WTC11 (cell line): ENCODE data around the gene APRT. TPM values are rescaled to one million over a fixed set of nuclear protein-coding genes. Genes with fewer than 3 reads are reported as not detected.

Experiments used
- ATAC-seq: fragments of 200-7000 bp; cut with Tn5 transposase; 2 replicates; pipeline ENCODE4 v1.10.0; 2021; ENCODE audit warnings: mild to moderate bottlenecking, moderate library complexity
- CTCF ChIA-PET: fragments of 300-600 bp; sonication (Branson Sonifier 250); formaldehyde crosslinking; loops from one replicate; lab custom pipeline; 2021; ENCODE audit warnings: antibody characterized with exemption; lab: Charles Lee
- POLR2A ChIA-PET: fragments of 350-600 bp; sonication (Branson Sonifier 250); formaldehyde crosslinking; loops from one replicate; lab custom pipeline; 2021; ENCODE audit warnings: antibody characterized with exemption; lab: Charles Lee
- DNase-seq: peaks from one replicate; pipeline ENCODE4 v3.0.0; 2021; ENCODE audit warnings: low spot score
- H3K27ac Mint-ChIP-seq: 2 replicates; pipeline ENCODE4 v1.8.0; 2021; ENCODE audit warnings: mixed read lengths
- H3K27me3 Mint-ChIP-seq: 2 replicates; pipeline ENCODE4 v1.8.0; 2021; ENCODE audit warnings: low read depth, mild to moderate bottlenecking, moderate library complexity, mixed read lengths
- H3K36me3 Mint-ChIP-seq: 2 replicates; pipeline ENCODE4 v1.8.0; 2021; ENCODE audit warnings: mixed read lengths
- H3K4me1 Mint-ChIP-seq: 2 replicates; pipeline ENCODE4 v1.8.0; 2022; ENCODE audit warnings: mixed read lengths
- H3K4me3 Mint-ChIP-seq: 2 replicates; pipeline ENCODE4 v1.8.0; 2021; ENCODE audit warnings: mild to moderate bottlenecking, moderate library complexity, mixed read lengths
- H3K9me3 Mint-ChIP-seq: 2 replicates; pipeline ENCODE4 v1.8.0; 2021; ENCODE audit warnings: mixed read lengths
- AFF4 ChIP-seq: sonication (generic); formaldehyde crosslinking; IDR thresholded peaks from 2 replicates; pipeline ENCODE4 v1.8.1; 2023; ENCODE audit warnings: mild to moderate bottlenecking, missing genetic modification reagents, borderline replicate concordance
- FOXJ3 ChIP-seq: sonication (generic); formaldehyde crosslinking; IDR thresholded peaks from 2 replicates; pipeline ENCODE4 v1.9.0; 2021; ENCODE audit warnings: missing genetic modification reagents, mild to moderate bottlenecking, borderline replicate concordance
- HMGXB4 ChIP-seq: sonication (generic); formaldehyde crosslinking; IDR thresholded peaks from 2 replicates; pipeline ENCODE4 v1.8.1; 2023; ENCODE audit warnings: mild to moderate bottlenecking, moderate library complexity, missing genetic modification reagents
- JAZF1 ChIP-seq: fragments of 250-450 bp; sonication (Bioruptor Pico); IDR thresholded peaks from 2 replicates; pipeline ENCODE4 v1.9.0; 2021; ENCODE audit warnings: moderate library complexity, mild to moderate bottlenecking, inconsistent platforms
- MYBL2 ChIP-seq: sonication (generic); formaldehyde crosslinking; IDR thresholded peaks from 2 replicates; pipeline ENCODE4 v1.8.1; 2023; ENCODE audit warnings: mild to moderate bottlenecking, moderate library complexity, missing genetic modification reagents
- NR2C2 ChIP-seq: sonication (generic); formaldehyde crosslinking; IDR thresholded peaks from 2 replicates; pipeline ENCODE4 v1.8.0; 2022; ENCODE audit warnings: mild to moderate bottlenecking, missing genetic modification reagents
- RORB ChIP-seq: fragments of 250-450 bp; sonication (Bioruptor Pico); IDR thresholded peaks from 2 replicates; pipeline ENCODE4 v1.9.0; 2021; ENCODE audit warnings: mild to moderate bottlenecking
- STAT6 ChIP-seq: sonication (generic); formaldehyde crosslinking; conservative IDR thresholded peaks from 2 replicates; pipeline ENCODE4 v1.8.1; 2023; ENCODE audit warnings: mild to moderate bottlenecking, low read depth, missing genetic modification reagents, moderate library complexity
- TEAD4 ChIP-seq: sonication (generic); formaldehyde crosslinking; IDR thresholded peaks from 2 replicates; pipeline ENCODE4 v1.8.0; 2022; ENCODE audit warnings: mild to moderate bottlenecking, missing genetic modification reagents
- ZNF219 ChIP-seq: sonication (generic); formaldehyde crosslinking; IDR thresholded peaks from 2 replicates; pipeline ENCODE4 v1.8.0; 2023; ENCODE audit warnings: missing genetic modification reagents, mild to moderate bottlenecking, borderline replicate concordance
- ZNF425 ChIP-seq: fragments of 250-450 bp; sonication (Bioruptor Pico); conservative IDR thresholded peaks from 2 replicates; pipeline ENCODE4 v1.9.0; 2021; ENCODE audit warnings: mild to moderate bottlenecking
- total RNA-seq: library from RNA; stranded (reverse); gene quantifications from 3 replicates; pipeline ENCODE4 v1.2.3, GENCODE V29; 2021
- TF ChIP-seq, protein P1 (sequence below): fragments of 250-450 bp; sonication (Bioruptor Pico); IDR thresholded peaks from 2 replicates; pipeline ENCODE4 v1.9.0; 2021; ENCODE audit warnings: mild to moderate bottlenecking
- TF ChIP-seq, protein P2 (sequence below): fragments of 250-450 bp; sonication (Bioruptor Pico); IDR thresholded peaks from 2 replicates; pipeline ENCODE4 v1.9.0; 2021; ENCODE audit warnings: mild to moderate bottlenecking
- TF ChIP-seq, protein P3 (sequence below): sonication (generic); formaldehyde crosslinking; IDR thresholded peaks from 2 replicates; pipeline ENCODE4 v1.8.1; 2022; ENCODE audit warnings: mild to moderate bottlenecking, moderate library complexity, missing genetic modification reagents
- TF ChIP-seq, protein P4 (sequence below): sonication (generic); formaldehyde crosslinking; IDR thresholded peaks from 2 replicates; pipeline ENCODE4 v1.8.0; 2023; ENCODE audit warnings: missing genetic modification reagents, mild to moderate bottlenecking, borderline replicate concordance
- TF ChIP-seq, protein P5 (sequence below): sonication (generic); formaldehyde crosslinking; conservative IDR thresholded peaks from 2 replicates; pipeline ENCODE4 v1.8.1; 2022; ENCODE audit warnings: mild to moderate bottlenecking, missing genetic modification reagents

APRT gene
- total RNA-seq, 1 experiment from 2014 or later, result 288 TPM

DNA sequence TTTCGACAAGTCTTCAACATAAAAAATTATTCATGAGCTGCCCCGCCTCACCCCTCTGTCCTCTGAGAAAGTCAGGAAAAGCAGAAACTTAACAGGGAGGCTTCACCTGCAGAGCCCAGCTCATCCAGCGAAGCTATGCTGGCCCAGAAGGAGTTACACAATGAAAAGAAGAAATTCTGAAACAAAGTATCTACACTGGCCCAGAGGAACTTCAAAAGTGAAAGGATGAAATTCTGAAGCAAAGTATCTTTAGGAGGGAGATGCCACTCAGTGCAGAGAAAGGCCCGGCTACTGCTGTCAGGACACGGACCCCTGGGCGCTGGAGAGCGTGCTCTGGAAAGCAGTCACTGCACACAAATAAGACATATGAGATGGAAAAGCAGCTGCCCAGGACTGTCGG, 43.4 kb upstream of the APRT start:
- Mint-ChIP-seq H3K27me3 (no peaks in the 10 kb centered on the region), H3K9me3 (no peaks in the 10 kb centered on the region; the same call in 1 of the 2 replicates), H3K4me3 (peak overlapping the region; percentile 64), H3K4me1 (peaks cover 20% of the 10 kb centered on the region), H3K36me3 (peaks cover 34% of the 10 kb centered on the region), H3K27ac (no peak overlapping the region; the same call in 1 of the 2 replicates)
- ChIA-PET POLR2A (no interaction called here), CTCF (interaction anchor here (1.1 kb wide), 1 partner anchor 40 kb away, joined by 5 read pairs; no protein-coding TSS in a partner anchor)
- ATAC-seq (no peak), DNase-seq (no peak)
- TF ChIP-seq, protein P1, sequence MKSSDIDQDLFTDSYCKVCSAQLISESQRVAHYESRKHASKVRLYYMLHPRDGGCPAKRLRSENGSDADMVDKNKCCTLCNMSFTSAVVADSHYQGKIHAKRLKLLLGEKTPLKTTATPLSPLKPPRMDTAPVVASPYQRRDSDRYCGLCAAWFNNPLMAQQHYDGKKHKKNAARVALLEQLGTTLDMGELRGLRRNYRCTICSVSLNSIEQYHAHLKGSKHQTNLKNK, result no peak
- TF ChIP-seq, protein P2, sequence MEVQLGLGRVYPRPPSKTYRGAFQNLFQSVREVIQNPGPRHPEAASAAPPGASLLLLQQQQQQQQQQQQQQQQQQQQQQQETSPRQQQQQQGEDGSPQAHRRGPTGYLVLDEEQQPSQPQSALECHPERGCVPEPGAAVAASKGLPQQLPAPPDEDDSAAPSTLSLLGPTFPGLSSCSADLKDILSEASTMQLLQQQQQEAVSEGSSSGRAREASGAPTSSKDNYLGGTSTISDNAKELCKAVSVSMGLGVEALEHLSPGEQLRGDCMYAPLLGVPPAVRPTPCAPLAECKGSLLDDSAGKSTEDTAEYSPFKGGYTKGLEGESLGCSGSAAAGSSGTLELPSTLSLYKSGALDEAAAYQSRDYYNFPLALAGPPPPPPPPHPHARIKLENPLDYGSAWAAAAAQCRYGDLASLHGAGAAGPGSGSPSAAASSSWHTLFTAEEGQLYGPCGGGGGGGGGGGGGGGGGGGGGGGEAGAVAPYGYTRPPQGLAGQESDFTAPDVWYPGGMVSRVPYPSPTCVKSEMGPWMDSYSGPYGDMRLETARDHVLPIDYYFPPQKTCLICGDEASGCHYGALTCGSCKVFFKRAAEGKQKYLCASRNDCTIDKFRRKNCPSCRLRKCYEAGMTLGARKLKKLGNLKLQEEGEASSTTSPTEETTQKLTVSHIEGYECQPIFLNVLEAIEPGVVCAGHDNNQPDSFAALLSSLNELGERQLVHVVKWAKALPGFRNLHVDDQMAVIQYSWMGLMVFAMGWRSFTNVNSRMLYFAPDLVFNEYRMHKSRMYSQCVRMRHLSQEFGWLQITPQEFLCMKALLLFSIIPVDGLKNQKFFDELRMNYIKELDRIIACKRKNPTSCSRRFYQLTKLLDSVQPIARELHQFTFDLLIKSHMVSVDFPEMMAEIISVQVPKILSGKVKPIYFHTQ (CRISPR knock-in tag), result no peak
- TF ChIP-seq NR2C2 (CRISPR knock-in tag) (no peak), MYBL2 (CRISPR knock-in tag) (no peak), JAZF1 (CRISPR knock-in tag) (no peak), ZNF425 (CRISPR knock-in tag) (no peak), STAT6 (CRISPR knock-in tag) (no peak), TEAD4 (CRISPR knock-in tag) (no peak), ZNF219 (CRISPR knock-in tag) (no peak), FOXJ3 (CRISPR knock-in tag) (no peak), AFF4 (CRISPR knock-in tag) (no peak), HMGXB4 (CRISPR knock-in tag) (no peak), RORB (no peak)
- TF ChIP-seq, protein P3, sequence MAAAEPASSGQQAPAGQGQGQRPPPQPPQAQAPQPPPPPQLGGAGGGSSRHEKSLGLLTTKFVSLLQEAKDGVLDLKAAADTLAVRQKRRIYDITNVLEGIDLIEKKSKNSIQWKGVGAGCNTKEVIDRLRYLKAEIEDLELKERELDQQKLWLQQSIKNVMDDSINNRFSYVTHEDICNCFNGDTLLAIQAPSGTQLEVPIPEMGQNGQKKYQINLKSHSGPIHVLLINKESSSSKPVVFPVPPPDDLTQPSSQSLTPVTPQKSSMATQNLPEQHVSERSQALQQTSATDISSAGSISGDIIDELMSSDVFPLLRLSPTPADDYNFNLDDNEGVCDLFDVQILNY (CRISPR knock-in tag), result no peak
- TF ChIP-seq, protein P4, sequence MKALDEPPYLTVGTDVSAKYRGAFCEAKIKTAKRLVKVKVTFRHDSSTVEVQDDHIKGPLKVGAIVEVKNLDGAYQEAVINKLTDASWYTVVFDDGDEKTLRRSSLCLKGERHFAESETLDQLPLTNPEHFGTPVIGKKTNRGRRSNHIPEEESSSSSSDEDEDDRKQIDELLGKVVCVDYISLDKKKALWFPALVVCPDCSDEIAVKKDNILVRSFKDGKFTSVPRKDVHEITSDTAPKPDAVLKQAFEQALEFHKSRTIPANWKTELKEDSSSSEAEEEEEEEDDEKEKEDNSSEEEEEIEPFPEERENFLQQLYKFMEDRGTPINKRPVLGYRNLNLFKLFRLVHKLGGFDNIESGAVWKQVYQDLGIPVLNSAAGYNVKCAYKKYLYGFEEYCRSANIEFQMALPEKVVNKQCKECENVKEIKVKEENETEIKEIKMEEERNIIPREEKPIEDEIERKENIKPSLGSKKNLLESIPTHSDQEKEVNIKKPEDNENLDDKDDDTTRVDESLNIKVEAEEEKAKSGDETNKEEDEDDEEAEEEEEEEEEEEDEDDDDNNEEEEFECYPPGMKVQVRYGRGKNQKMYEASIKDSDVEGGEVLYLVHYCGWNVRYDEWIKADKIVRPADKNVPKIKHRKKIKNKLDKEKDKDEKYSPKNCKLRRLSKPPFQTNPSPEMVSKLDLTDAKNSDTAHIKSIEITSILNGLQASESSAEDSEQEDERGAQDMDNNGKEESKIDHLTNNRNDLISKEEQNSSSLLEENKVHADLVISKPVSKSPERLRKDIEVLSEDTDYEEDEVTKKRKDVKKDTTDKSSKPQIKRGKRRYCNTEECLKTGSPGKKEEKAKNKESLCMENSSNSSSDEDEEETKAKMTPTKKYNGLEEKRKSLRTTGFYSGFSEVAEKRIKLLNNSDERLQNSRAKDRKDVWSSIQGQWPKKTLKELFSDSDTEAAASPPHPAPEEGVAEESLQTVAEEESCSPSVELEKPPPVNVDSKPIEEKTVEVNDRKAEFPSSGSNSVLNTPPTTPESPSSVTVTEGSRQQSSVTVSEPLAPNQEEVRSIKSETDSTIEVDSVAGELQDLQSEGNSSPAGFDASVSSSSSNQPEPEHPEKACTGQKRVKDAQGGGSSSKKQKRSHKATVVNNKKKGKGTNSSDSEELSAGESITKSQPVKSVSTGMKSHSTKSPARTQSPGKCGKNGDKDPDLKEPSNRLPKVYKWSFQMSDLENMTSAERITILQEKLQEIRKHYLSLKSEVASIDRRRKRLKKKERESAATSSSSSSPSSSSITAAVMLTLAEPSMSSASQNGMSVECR (CRISPR knock-in tag), result no peak
- TF ChIP-seq, protein P5, sequence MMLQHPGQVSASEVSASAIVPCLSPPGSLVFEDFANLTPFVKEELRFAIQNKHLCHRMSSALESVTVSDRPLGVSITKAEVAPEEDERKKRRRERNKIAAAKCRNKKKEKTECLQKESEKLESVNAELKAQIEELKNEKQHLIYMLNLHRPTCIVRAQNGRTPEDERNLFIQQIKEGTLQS (CRISPR knock-in tag), result no peak
